HG02885 (cell line): Measurements from ENCODE around the gene AAGAB.
A peak's percentile ranks its signal among the peaks of the same experiment; 100 is the strongest.
"Not testable (repeated sequence)": the region's sequence is repeated elsewhere in the genome, so short reads cannot be mapped to it uniquely, and the experiment has no call there.

Experiments
- ATAC-seq: cut with Tn5 transposase; IDR thresholded peaks from one replicate; pipeline ENCODE4 v1.9.1; 2021; ENCODE audit warnings: mild to moderate bottlenecking; ENCODE audit not compliant: unreplicated experiment, poor library complexity

The AAGAB gene

DNA sequence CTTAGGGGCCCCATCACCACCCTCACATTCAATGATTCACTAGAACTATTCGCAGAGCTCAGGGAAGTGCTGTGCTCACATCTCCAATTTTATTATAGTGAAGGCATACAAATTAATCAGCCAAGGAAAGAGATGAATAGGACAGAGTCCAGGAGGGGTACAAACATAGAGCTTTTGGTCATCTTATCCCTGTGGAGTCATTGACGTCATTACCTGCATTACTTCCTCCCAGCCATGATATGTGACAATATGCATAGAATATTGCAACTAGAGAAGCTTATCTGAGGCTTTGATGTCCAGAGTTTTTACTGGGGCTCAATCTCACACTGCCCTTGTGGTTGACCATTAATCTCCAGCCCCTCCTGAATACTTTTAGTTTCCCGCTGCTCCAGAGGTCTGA lies 1.6 kb upstream of the AAGAB start:
- ATAC-seq: no peak

DNA sequence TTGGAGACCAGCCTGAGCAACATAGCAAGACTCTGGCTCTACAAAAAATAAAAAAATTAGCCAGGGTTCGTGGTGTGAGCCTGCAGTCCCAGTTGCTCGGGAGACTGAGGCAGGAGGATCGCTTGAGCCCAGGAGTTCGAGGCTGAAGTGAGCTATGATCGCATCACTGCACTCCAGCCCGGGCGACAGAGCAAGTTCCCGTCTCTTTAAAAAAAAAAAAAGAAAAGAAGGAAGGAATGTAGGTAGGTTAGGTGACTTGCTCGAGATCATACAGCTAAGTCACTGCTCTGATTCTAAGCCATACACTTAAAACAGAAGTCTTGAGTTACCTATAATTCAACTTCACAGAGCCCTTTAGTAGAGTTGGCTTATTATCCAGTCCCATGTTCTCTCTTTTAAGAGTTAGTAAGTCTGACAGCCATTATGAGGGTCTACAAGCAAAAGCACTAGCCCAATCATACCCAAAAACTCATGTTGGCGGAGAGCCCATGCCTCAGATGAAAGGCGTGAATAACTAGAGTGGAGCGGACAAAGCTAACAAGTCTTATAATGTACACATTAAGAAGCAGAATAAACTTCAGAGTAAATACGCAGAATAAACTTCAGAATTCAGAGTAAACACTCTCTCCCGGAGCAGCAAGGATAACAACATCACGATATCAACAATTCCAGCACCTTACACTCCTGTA lies 768 bp downstream of the AAGAB start:
- no peak for ATAC-seq

DNA sequence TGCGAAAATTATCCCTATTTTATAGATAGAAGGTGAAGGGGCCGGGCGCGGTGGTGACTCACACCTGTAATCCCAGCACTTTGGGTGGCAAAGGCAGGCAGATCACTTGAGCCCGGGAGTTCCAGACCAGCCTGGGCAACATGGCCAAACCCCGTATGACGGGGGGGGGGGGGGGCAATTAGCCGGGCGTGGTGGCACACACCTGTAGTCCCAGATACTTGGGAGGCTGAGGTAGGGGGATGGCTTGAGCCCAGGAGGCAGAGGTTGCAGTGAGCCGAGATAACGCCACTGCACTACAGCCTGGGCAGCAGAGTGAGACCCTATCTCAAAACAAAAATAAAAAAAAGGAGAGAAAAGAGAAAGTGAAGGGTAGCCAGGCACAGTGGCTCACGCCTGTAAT lies 1.4 kb downstream of the AAGAB start:
- ATAC-seq: no peak

DNA sequence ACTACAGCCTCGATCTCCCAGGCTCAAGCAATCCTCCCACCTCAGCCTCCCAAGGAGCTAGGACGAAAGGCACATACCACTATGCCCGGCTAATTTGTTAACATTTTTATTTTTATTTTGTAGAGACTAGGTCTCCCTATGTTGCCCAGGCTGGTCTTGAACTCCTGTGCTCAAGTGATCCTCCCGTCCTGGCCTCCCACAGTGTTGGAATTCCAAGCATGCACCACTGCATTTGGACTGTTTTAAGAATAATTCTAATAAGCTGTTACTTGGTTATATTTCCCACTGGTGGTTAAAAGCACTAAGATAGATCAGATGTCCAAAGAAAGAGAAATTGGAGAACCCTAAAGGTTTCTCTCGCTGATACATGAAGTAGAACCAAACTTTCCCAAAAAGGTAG lies 3.1 kb downstream of the AAGAB start:
- ATAC-seq: no peak

DNA sequence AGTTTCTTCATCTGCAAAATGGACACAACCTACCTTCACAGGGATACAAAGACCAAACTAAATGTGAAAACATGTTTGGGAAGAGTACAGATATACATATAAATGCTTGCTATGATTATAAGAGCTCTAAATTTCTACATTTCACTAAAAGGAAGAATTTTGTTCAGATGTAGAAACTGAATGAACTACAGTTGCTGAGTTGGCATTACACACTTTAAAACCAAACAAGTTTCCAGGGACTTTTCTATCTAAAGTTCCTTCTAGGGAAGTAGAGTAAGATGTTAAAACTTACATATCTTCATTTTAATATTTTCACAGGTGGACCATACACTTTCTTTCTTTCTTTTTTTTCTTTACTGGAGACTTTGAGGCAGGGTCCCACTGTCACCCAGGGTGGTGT lies 4.6 kb downstream of the AAGAB start:
- ATAC-seq: no peak

DNA sequence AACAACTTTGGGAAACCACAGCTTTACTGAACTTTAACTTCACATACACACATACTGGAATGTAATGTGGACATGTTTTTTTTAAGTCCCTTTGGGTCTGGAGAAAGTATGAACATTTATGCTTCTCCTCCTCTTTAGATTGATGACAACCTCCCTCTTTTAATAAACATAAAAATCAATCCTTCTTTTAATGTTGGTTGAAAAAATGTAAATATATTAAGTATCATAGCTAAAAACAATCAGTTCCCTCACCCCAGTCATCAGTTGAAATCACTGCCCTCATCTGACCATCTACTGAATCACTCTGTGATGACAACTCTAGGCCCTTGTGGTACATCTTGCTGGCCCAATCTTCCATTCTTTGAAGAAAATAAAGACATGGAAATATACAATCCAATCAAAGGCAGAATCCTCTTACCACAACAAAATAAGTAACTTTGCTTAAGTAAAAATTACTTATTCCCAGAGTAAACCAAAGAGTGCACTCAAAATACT lies 6.4 kb downstream of the AAGAB start:
- no peak for ATAC-seq

DNA sequence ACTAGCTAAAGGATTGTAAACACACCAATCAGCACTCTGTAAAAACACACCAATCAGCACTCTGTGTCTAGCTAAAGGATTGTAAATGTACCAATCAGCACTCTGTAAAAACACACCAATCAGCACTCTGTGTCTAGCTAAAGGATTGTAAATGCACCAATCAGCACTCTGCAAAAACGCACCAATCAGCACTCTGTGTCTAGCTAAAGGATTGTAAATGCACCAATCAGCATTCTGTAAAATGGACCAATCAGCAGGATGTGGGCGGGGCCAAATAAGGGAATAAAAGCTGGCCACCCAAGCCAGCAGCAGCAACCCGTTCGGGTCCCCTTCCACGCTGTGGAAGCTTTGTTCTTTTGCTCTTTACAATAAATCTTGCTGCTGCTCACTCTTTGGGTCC lies 7.9 kb downstream of the AAGAB start:
- not testable (repeated sequence) for ATAC-seq

DNA sequence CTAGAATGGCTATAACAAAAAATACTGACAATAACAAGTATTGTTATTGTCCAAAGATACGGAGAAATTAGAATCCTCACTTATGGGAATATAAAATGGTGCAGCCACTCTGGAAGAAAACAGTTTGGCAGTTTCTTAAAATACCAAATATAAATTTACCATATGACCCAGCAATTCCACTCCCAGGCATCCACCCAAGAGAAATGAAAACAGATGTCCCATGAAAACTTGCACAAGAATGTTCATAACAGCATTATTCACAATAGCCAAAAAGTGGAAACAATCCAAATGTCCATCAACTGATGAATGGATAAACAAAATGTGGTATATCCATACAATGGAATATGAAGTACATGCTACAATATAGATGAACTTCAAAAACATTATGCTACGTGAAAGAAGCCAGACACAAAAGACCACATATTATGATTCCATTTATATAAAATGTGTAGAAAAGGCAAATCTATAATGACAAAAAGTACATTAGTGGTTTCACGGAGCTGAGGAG lies 9.4 kb downstream of the AAGAB start:
- no peak for ATAC-seq

DNA sequence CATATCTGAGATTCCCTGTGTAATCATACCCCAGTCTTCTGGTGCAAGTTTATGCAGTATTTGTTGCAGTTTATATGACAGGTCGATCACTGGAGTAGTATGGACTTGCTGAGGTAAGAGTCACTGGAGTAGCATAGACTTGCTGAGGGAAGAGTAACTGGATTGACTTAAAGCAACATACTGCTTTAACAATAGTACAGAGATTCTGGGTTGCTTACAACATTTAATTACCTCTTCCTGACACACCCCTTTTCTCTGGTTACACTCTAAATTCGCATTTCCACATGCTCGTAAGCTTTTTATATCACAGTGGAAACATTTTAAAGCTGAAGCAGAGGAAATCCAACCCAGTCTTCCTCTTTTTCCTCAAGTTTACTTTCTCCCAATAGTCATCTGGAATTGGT lies 11.8 kb downstream of the AAGAB start:
- no peak for ATAC-seq

DNA sequence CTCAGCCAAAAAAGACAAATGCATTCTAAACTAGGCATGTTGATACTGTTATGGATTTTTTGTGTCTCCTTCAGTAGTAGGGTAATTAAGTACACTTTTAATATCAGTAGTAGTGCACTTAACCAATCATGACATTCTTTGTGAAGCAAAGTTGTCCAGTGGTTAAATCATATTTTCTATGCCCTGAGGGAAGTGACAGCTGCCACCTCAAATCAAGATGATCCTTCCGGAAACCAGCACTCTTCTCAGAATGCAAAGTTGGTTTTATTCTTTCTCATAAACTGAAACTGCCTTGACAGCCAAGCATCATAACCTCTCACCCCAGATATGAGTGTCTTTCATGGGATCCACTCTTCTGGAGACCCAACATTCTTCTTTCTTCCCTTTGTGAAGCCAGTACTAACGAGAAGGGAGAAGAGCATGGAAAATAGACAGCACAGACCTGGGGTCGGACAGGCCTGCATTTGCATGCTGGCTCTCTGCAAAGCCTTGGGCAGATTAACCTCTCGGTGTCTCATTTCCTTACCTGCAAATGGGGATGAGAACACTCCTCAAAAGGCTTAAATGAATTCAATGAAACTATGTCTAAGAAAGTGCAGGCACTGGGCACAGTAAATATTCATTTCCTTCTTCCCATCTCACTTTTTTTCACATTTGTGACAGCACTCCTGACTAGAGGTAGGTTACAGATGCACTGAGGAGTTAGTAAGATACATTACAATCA lies 13.2 kb downstream of the AAGAB start:
- peak; percentile 75 for ATAC-seq

DNA sequence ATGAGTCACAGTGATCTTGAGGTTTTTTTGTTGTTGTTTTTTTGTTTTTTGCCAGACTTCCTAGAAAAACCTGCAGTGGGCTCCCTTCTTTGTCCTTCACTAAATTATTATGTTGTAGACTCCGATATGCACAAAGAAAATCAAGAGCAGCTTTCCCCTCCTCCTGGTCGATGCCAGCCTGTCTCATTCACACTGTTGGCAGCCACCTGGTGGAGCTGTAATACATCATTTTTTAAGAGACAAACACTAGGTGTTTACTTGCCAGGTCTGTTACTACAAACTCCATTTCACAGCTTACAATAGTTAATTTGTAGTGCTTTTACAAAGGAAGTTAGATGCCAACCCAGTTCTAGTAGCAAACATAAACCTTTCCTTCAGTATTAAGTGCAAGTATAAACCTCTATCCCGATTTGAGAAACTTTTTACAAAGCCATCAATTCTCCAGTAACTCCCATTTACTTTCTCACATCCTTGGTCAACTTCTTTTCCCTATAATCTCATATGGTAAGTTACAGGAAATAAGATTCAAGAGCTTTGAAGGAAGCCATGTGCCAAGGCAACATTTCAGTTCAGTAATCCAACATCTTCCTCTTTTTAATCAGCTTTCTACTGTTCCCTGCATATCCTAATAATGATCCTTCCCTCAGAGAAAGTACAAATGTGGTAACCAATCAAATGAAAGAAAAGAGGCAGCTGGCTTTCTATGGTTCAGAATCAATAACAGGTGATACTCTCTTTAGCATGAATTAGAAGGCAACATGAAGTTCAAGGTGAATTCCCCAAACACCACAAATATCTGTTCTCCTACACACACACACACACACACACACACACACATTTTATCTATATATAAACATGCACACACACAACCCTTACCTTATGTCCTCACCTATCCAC lies 14.0 kb downstream of the AAGAB start:
- ATAC-seq: no peak

DNA sequence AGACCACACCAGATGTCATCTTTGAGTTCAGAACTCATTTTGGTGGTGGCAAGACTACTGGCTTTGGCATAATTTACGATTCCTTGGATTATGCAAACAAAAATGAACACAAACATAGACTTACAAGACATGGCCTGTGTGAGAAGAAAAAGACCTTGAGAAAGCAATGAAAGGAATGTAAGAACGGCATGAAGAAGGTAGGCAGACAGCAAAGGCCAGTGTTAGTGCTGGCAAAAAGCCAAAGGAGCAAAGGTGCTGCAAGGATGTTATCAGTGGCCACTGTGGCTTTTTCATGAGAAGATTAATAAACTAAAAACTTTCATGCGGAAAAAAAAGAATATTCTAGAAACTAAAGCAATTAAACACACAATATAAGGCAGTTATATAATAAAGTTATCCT lies 21.9 kb downstream of the AAGAB start:
- no peak for ATAC-seq

DNA sequence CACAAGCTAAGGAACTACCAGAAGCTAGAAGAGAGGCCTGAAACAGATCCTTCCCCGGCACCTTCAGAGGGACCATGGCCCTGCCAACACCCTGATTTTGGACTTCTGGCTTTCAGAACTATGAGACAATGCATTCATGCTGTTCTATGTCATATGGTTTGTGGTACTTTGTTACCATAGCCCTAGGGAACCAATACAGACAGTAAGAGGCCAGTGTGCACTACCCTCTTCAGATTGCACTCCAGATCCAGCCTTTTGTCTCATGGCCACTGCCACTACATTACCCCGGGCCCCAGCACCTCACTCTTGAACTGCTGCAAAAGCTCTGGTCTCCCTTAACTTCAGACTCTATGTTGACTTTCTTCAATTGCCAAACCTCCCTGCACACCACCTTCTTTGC lies 24.0 kb downstream of the AAGAB start:
- no peak for ATAC-seq

DNA sequence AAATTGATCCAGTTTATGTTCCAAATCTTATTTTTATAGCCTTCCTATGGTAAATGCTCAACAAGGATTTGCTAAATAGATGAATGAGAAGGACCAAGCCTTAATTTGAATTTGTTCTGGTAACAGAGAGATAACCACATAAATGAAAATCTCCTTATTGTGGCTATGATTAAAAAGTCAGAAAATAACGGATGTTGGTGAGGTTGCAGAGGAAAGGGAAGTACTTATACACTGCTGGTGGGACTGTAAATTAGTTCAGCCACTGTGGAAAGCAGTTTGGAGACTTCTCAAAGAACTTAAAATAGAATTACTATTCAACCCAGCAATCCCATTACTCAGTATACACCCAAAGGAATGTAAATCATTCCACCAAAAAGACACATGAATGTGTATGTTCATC lies 26.2 kb downstream of the AAGAB start:
- ATAC-seq: no peak

DNA sequence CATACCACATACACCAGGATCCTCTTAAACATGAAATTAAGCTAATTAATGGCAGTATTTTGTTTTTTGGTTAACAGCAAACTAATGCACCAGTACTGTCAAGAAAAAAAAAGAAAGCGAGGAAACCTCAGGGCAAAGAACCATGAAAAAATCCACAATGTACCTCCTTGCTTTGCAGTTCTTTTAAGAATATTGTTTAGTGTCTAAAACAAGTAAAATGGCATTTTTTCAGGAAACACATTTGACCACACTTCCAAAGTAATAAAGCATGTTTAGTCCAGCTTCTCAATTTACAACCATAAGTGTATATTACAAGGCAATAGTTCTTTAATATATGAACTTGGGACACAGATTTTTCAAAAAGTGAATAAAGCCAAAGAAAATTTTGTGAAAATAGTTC lies 26.6 kb downstream of the AAGAB start:
- ATAC-seq: no peak

DNA sequence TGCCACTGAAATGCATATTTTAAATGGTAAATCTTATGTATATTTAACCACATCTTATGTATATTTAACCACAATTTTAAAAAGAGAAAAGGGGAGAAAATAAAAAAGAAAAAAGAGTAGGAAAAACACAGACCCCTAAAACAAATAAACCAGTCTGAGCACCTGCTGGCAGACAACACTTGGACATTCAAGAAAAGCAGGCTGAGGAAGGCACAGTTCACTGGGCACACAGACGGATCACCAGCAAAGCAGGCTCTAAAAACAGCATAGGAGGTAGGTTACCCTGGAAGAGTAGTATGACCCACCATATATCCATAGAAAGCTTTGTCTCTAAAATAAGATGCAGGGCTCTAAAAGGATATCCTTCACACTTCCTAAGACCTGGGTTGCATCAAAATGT lies 27.0 kb downstream of the AAGAB start:
- no peak for ATAC-seq

DNA sequence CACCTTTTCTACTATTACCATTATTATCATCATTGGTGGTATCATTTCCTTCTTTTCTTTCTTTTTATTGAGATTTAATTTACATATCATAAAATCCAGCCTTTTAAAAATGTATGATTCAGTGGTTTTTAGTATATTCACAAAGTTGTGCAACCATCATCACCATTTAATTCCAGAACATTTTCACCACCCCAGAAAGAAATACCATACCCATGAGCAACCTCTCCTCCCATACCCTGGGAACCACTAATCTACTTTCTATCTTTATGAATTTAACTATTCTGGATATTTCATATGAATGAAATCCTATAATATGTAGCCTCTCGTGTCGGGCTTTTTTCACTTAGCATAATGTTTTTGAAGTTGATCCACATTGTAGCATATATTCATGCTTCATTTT lies 29.1 kb downstream of the AAGAB start:
- no peak for ATAC-seq

DNA sequence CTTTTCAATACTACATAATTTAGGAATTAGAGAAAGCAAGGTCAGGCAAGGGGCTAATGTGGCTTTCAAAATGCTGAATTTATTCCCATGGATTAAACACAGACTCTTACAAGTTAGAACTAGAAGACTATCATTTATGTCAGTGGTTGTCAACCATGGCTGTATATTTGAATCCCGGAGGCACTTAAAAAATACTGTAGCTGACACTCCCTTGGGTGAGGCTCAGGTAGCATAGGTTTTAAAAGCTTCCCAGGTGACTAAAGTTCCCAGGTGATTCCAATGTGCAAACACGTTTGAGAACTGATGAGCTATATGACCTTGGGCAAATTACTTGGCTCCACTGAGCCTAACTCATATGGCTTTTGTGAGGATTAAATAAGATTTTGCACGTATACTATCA lies 29.6 kb downstream of the AAGAB start:
- ATAC-seq: no peak

DNA sequence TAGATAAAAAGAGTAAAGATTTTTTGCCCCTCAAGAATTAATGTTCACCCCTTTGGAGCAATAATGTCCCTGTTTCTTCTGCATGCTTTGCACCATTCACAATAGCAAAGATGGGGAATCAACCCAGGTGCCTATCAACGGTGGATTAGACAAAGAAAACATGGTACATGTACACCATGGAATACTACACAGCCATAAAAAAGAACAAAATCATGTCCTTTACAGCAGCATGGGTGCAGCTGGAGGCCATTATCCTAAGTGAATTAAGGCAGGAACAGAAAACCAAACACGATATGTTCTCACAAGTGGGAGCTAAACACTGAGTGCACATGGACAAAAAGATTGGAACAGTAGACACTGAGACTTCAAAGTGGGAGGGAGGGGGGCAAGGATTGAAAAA lies 35.2 kb downstream of the AAGAB start:
- no peak for ATAC-seq

DNA sequence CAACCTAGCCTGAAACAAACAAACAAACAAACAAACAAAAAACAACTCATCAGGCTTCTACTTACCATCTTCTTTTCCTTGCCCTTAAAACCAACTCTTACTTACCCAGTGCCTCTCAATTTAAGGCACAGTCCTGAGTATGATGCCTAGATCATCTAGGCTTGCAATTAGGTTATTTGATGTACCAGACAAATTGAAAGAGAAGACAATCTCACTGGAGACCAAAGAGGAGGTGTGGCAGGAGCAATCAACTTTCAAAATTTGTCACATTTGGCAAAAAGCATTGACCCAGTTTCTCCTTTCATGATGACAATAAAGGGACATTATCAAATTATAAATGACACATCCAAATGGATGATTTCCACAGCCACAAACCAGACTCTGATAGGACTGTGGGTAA lies 36.0 kb downstream of the AAGAB start:
- ATAC-seq: no peak

DNA sequence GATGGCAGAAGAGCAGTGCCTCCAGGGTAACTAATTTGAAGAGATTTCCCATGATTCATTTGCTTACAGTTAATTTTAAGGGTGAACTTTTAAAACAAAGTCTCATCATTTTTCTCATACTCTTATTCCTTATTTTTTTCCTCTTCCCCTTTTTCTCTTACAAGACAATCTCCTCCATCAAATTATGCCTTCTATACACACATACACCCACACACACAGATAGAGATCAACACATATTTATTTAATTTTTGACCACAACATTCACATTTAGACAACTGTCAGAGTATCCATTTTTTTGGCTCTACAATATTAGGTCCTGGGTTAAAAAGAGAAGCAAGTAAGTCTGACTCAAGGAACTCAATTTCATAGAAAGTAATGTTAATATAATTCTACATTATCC lies 37.6 kb downstream of the AAGAB start:
- ATAC-seq: no peak
